ENCODE results near the gene CEP83. TPM values are rescaled to one million over a fixed set of nuclear protein-coding genes. Genes with fewer than 3 reads are reported as not detected.

CEP83 gene
- total RNA-seq, 2 donors from 2014 or later, result 6.8 to 26.5 TPM

DNA sequence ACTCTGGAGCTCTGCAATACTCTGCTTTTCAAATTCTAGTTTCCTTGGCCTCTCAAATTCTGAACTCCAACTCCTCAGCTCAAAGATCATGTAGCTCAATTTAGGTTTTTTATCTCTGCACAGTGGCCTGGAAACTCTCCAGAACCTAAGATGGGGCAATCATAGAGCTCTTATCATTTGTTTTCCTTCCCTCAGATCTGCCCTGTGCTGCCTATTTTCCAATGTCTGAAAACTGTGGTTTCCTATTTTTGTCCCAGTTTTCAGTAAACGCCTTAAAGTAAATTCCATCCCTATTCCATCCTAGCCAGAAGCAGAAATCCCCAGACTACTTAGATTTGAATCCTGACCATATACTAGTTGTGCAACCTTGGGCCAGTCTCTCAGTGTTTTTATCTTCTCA lies 73.2 kb downstream of the CEP83 start:
- Histone ChIP-seq H3K4me1 (replicated peaks) (no peaks in the 10 kb centered on the region), H3K27me3 (replicated peaks; ENCODE audit: insufficient read depth) (no peaks in the 10 kb centered on the region), H3K4me3 (no peak overlapping the region), H3K36me3 (no peaks in the 10 kb centered on the region), H3K27ac (no peak overlapping the region), H3K9me3 (no peaks in the 10 kb centered on the region)
- intact Hi-C loops (cut with DNase I), result no loop called here
- no peak for TF ChIP-seq POLR2A (IDR thresholded peaks at IDR 0.05)
- TF ChIP-seq, protein P1, sequence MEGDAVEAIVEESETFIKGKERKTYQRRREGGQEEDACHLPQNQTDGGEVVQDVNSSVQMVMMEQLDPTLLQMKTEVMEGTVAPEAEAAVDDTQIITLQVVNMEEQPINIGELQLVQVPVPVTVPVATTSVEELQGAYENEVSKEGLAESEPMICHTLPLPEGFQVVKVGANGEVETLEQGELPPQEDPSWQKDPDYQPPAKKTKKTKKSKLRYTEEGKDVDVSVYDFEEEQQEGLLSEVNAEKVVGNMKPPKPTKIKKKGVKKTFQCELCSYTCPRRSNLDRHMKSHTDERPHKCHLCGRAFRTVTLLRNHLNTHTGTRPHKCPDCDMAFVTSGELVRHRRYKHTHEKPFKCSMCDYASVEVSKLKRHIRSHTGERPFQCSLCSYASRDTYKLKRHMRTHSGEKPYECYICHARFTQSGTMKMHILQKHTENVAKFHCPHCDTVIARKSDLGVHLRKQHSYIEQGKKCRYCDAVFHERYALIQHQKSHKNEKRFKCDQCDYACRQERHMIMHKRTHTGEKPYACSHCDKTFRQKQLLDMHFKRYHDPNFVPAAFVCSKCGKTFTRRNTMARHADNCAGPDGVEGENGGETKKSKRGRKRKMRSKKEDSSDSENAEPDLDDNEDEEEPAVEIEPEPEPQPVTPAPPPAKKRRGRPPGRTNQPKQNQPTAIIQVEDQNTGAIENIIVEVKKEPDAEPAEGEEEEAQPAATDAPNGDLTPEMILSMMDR (IDR thresholded peaks at IDR 0.05), result no peak
- no peak for TF ChIP-seq POLR2AphosphoS5 (IDR thresholded peaks at IDR 0.05)
- 92% methylated on average over 1 of the region's 1 CpG for WGBS
- no peak for DNase-seq (ENCODE audit: low spot score)

DNA sequence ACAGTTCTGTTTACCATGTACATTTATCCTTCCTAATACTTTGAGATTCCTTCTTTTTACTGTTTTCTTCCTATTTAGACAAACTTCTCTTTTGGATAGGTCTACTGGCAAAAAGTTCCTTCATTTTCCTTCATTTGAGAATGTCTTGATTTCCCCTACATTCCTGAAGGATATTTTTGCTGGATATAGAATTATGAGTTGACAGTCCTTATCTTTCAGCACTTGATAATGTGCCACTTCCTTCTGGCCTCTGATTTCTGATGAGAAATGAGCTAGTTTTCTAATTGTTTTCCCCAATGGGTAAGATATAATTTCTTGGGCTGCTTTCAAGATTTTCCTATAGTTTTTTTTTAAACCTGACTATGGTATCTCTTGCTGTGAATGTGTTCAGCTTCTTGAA lies 75.6 kb downstream of the CEP83 start:
- Histone ChIP-seq H3K4me3 (no peak overlapping the region), H3K36me3 (no peaks in the 10 kb centered on the region), H3K9me3 (no peaks in the 10 kb centered on the region), H3K27me3 (replicated peaks; ENCODE audit: insufficient read depth) (no peaks in the 10 kb centered on the region), H3K4me1 (replicated peaks) (no peaks in the 10 kb centered on the region), H3K27ac (no peak overlapping the region)
- intact Hi-C loops (cut with DNase I), result no loop called here
- no peak for DNase-seq (ENCODE audit: low spot score)
- TF ChIP-seq POLR2A (IDR thresholded peaks at IDR 0.05) (no peak), POLR2AphosphoS5 (IDR thresholded peaks at IDR 0.05) (no peak)
- TF ChIP-seq, protein P1 (IDR thresholded peaks at IDR 0.05), result no peak

DNA sequence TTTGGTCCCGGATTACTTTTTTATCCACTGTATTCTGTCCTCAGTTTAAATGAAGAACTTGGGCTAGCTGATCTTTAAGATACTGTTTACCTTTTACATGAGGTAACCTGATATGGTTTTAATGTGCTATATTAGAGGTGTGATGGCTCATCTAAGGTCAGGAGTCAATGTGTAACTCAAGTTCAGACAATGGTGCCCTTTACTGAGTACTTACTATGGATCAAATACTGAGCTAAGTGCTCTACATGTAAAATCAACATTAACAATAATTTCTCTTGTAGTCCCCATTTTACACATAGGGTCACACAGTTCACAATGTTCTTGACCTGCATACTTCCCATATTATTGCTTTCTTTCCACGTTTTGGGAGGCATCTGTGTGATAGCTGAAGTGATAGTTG lies 79.2 kb downstream of the CEP83 start:
- 69% methylated on average over 2 of the region's 2 CpGs for WGBS
- Histone ChIP-seq H3K27ac (no peak overlapping the region), H3K4me1 (replicated peaks) (no peaks in the 10 kb centered on the region), H3K4me3 (no peak overlapping the region), H3K9me3 (no peaks in the 10 kb centered on the region), H3K27me3 (replicated peaks; ENCODE audit: insufficient read depth) (no peaks in the 10 kb centered on the region), H3K36me3 (no peaks in the 10 kb centered on the region)
- TF ChIP-seq, protein P1 (IDR thresholded peaks at IDR 0.05), result no peak
- TF ChIP-seq POLR2AphosphoS5 (IDR thresholded peaks at IDR 0.05) (no peak), POLR2A (IDR thresholded peaks at IDR 0.05) (no peak)
- no peak for DNase-seq (ENCODE audit: low spot score)
- intact Hi-C loops (cut with DNase I), result no loop called here

DNA sequence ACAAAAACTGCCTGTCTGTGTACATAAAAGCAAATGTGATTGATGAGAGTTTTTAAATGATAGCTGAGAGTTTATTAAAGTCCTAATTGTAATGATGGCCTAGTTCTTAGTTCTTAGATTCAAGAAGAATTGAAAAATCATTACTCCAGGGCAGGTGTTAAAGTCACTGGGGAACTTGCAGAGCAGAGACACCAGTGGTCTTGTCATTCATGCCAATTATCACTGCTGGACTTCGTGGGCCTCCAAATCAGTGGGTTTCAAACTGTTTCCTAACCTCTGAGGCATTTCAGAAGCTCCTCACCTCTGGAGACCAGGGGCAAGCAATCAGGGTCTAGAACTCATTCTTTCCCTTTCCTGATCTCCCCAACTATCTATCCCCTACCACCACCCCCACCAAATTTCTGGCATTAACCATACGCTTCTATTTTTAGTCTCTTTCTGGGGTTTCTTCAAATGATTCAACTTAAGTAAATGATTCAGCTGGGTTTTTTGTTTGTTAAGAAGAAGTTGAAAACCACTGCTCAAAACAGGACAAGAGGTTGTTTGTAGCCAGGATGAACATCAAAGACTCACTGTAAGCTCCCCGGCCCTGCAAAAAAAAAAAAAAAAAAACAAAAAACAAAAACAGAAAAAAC lies 80.1 kb downstream of the CEP83 start:
- Histone ChIP-seq H3K27ac (no peak overlapping the region), H3K27me3 (replicated peaks; ENCODE audit: insufficient read depth) (no peaks in the 10 kb centered on the region), H3K9me3 (no peaks in the 10 kb centered on the region), H3K4me3 (no peak overlapping the region), H3K36me3 (no peaks in the 10 kb centered on the region), H3K4me1 (replicated peaks) (no peaks in the 10 kb centered on the region)
- no peak for DNase-seq (ENCODE audit: low spot score)
- no peak for TF ChIP-seq POLR2AphosphoS5 (IDR thresholded peaks at IDR 0.05)
- TF ChIP-seq, protein P1 (IDR thresholded peaks at IDR 0.05), result no peak
- no peak for TF ChIP-seq POLR2A (IDR thresholded peaks at IDR 0.05)
- intact Hi-C loops (cut with DNase I), result no loop called here
- WGBS, result 82% methylated on average over 3 of the region's 3 CpGs

- TF ChIP-seq POLR2A (IDR thresholded peaks at IDR 0.05) (no peak), POLR2AphosphoS5 (IDR thresholded peaks at IDR 0.05) (no peak)
- TF ChIP-seq, protein P1 (IDR thresholded peaks at IDR 0.05), result no peak
- 96% methylated on average over 2 of the region's 2 CpGs for WGBS
- intact Hi-C loops (cut with DNase I), result no loop called here
These were observed 82.1 kb downstream of the CEP83 start for GRCh38 chr12:94377599-94377998.

More at GRCh38 chr12:94377599-94377998, 82.1 kb downstream of the CEP83 start:
- Histone ChIP-seq H3K27me3 (replicated peaks; ENCODE audit: insufficient read depth) (no peaks in the 10 kb centered on the region), H3K9me3 (no peaks in the 10 kb centered on the region), H3K4me3 (no peak overlapping the region), H3K27ac (no peak overlapping the region), H3K4me1 (replicated peaks) (no peaks in the 10 kb centered on the region), H3K36me3 (no peaks in the 10 kb centered on the region)
- no peak for DNase-seq (ENCODE audit: low spot score)

Data from prostate gland (tissue), 2 donors.